GM21526 (cell line): ENCODE measurements around the gene NOP10.
"Not testable (repeated sequence)": the region's sequence is repeated elsewhere in the genome, so short reads cannot be mapped to it uniquely, and the experiment has no call there.

Source experiments
- ATAC-seq: cut with Tn5 transposase; IDR thresholded peaks from one replicate; pipeline ENCODE4 v1.9.1; 2021; ENCODE audit warnings: moderate library complexity; ENCODE audit not compliant: unreplicated experiment, low FRiP score

NOP10 gene

GRCh38 chr15:34342737-34343575 is at the start of gene NOP10, which contains the start of gene NUTM1:
NOP10 (minus strand) TSS chr15:34343136; CDS start chr15:34343073, 63 bp downstream.
NUTM1 (plus strand) TSS chr15:34343315; CDS start chr15:34343697, 382 bp downstream.
- peak; percentile 70 for ATAC-seq

DNA sequence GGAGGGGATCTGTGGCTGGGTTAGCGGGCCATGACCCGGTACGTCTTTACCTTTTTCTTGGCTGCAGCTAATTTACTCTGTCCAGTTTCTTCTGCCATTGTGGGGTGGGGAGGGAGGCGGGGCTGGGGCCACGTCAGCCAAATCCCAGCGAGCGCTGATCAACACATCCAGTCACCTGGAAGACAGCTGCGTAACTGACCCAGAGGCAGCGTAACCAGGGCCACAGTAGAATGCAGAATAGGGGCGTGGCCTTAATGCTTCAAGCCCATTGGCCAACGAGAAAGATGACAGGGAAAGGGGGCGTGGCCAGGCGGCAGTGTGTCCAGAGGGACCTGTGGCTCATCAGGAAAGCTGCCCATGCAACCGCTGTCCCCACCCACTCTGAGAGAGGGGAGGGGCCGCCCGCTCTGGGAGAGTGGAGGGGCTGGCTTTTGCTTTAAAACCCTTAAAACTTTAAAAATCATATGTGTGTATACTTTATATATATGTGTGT is 46.7 kb upstream of the NOP10 start:
- ATAC-seq: not testable (repeated sequence)

GRCh38 chr15:34381829-34382521 is 39.0 kb upstream of the NOP10 start:
- not testable (repeated sequence) for ATAC-seq

- ATAC-seq: not testable (repeated sequence)
Measured at GRCh38 chr15:34380491-34380890, 37.6 kb upstream of the NOP10 start.

GRCh38 chr15:34376856-34377255 is 33.9 kb upstream of the NOP10 start:
- ATAC-seq: no peak

DNA sequence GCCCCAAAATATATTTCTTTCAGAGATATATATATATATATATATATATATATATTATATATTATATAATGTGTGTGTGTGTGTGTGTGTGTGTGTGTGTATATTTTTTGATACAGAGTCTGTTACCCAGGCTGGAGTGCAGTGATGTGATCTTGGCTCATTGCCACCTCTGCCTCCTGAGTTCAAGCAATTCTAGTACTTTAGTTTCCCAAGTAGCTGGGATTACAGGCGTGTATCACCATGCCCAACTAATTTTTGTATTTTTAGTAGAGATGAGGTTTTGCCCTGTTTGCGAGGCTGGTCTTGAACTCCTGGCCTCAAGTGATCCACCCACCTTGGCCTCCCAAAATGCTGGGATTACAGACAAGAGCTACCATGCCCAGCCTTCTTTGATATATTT is 32.6 kb upstream of the NOP10 start:
- ATAC-seq: not testable (repeated sequence)

GRCh38 chr15:34374816-34375215 is 31.9 kb upstream of the NOP10 start:
- ATAC-seq: no peak

- ATAC-seq: no peak
Measured at GRCh38 chr15:34373951-34374350, 31.0 kb upstream of the NOP10 start.

GRCh38 chr15:34370643-34371042 is 27.7 kb upstream of the NOP10 start:
- no peak for ATAC-seq

- ATAC-seq: no peak
Measured at GRCh38 chr15:34370129-34370528, 27.2 kb upstream of the NOP10 start.

GRCh38 chr15:34367101-34368081 is 24.5 kb upstream of the NOP10 start, which contains the start of gene LPCAT4:
LPCAT4 (minus strand) TSS chr15:34367196; CDS start chr15:34367100, 96 bp downstream.
- ATAC-seq: peak; percentile 72

GRCh38 chr15:34366271-34367065 is 23.5 kb upstream of the NOP10 start:
- ATAC-seq: no peak

GRCh38 chr15:34365836-34366235 is 22.9 kb upstream of the NOP10 start:
- no peak for ATAC-seq

- no peak for ATAC-seq
Measured at GRCh38 chr15:34365091-34365825, 22.3 kb upstream of the NOP10 start.

GRCh38 chr15:34364041-34364440 is 21.1 kb upstream of the NOP10 start:
- no peak for ATAC-seq

- ATAC-seq: no peak
Measured at GRCh38 chr15:34362047-34362773, 19.3 kb upstream of the NOP10 start.

GRCh38 chr15:34361278-34361677 is 18.3 kb upstream of the NOP10 start:
- no peak for ATAC-seq

DNA sequence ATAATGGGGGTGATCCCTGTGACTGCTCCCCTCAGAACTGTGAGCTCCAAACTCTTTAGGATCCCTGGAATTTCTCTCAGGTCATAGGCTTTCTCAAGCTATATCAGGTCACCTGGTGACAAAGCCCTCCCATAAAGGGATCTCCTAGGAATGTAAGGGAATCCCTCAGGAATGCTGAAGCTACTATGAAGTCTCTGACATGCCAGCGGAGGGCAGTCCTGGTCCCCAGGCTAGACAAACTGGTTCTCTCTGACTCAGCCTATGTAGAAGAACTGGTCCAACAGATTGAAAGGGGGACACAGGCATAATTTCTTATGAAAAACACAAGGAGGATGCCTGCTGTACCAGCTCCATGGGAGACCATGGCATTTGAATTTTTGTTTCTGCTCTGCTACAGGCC is 17.4 kb upstream of the NOP10 start:
- ATAC-seq: no peak
